Activated B cell treated with CpG ODN at 0.5 μM for 24 hours (primary cell): ENCODE measurements around the gene PACRG. TPM values are rescaled to one million over a fixed set of nuclear protein-coding genes. Genes with fewer than 3 reads are reported as not detected.

Source experiments
- ATAC-seq: fragments of 200-7000 bp; cut with Tn5 transposase; one replicate; pipeline ENCODE4 v1.10.0; 2021; ENCODE audit warnings: low read depth, mild to moderate bottlenecking, moderate library complexity
- CTCF ChIA-PET: fragments of 350-600 bp; sonication (Branson Sonifier 250); formaldehyde crosslinking; loops from one replicate; lab custom pipeline; 2021; ENCODE audit warnings: antibody characterized with exemption; lab: Charles Lee
- POLR2A ChIA-PET: fragments of 350-600 bp; sonication (Branson Sonifier 250); formaldehyde crosslinking; loops from one replicate; lab custom pipeline; 2021; ENCODE audit warnings: antibody characterized with exemption; lab: Charles Lee
- DNase-seq: peaks from one replicate; pipeline ENCODE4 v3.0.0; 2022
- H3K27ac Mint-ChIP-seq: one replicate; pipeline ENCODE4 v1.8.0; 2020; ENCODE audit warnings: mixed read lengths
- H3K27me3 Mint-ChIP-seq: one replicate; pipeline ENCODE4 v1.8.0; 2021; ENCODE audit warnings: mixed read lengths
- H3K36me3 Mint-ChIP-seq: one replicate; pipeline ENCODE4 v1.8.0; 2021; ENCODE audit warnings: low read depth, mixed read lengths
- H3K4me1 Mint-ChIP-seq: one replicate; pipeline ENCODE4 v1.8.0; 2021; ENCODE audit warnings: mixed read lengths
- H3K4me3 Mint-ChIP-seq: one replicate; pipeline ENCODE4 v1.8.0; 2020; ENCODE audit warnings: mild to moderate bottlenecking, mixed read lengths
- H3K9me3 Mint-ChIP-seq: one replicate; pipeline ENCODE4 v1.8.0; 2020; ENCODE audit warnings: mixed read lengths
- intact Hi-C: fragments of 100-400 bp; cut with micrococcal nuclease; formaldehyde crosslinking; loops from one replicate; pipeline ENCODE4 v1.15.1; 2024
- total RNA-seq: library from RNA; stranded (reverse); gene quantifications from 2 replicates; pipeline ENCODE4 v1.2.3, GENCODE V29; 2022
- TF ChIP-seq, protein P1 (sequence below): fragments of 200-600 bp; IDR thresholded peaks from one replicate; pipeline ENCODE4 v1.8.0; 2022; ENCODE audit warnings: antibody characterized with exemption, mild to moderate bottlenecking

Gene PACRG
- total RNA-seq, 1 donor from 2014 or later = not detected

DNA sequence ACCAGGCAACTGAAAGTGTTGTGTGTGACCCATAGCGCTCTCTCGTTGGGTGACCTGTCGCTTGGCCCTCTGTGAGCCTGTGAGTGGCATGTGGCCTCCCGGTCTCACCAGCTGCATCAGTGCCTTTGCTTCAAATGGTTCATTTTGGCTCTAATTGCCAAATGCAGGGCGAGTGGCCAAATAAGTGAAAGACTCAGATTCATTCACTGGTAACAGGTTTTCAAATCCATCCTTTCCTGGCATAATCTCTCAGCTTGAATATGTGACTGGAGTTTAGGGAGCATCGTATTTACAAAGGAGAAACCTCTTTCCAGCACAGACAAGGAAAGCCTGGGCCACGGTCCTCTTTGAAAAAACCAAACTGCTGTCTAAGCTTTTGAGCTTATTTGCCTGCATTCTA is 365.1 kb downstream of the PACRG start:
- intact Hi-C loops = no loop called here
- no peaks in the 10 kb centered on the region for H3K4me1 Mint-ChIP-seq
- no peaks in the 10 kb centered on the region for H3K36me3 Mint-ChIP-seq
- POLR2A ChIA-PET = no interaction called here
- ATAC-seq (no peak), DNase-seq (no peak)
- TF ChIP-seq, protein P1, sequence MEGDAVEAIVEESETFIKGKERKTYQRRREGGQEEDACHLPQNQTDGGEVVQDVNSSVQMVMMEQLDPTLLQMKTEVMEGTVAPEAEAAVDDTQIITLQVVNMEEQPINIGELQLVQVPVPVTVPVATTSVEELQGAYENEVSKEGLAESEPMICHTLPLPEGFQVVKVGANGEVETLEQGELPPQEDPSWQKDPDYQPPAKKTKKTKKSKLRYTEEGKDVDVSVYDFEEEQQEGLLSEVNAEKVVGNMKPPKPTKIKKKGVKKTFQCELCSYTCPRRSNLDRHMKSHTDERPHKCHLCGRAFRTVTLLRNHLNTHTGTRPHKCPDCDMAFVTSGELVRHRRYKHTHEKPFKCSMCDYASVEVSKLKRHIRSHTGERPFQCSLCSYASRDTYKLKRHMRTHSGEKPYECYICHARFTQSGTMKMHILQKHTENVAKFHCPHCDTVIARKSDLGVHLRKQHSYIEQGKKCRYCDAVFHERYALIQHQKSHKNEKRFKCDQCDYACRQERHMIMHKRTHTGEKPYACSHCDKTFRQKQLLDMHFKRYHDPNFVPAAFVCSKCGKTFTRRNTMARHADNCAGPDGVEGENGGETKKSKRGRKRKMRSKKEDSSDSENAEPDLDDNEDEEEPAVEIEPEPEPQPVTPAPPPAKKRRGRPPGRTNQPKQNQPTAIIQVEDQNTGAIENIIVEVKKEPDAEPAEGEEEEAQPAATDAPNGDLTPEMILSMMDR = no peak
- no peak overlapping the region for H3K4me3 Mint-ChIP-seq
- no peaks in the 10 kb centered on the region for H3K9me3 Mint-ChIP-seq
- no peaks in the 10 kb centered on the region for H3K27me3 Mint-ChIP-seq
- CTCF ChIA-PET = no interaction called here
- no peak overlapping the region for H3K27ac Mint-ChIP-seq

DNA sequence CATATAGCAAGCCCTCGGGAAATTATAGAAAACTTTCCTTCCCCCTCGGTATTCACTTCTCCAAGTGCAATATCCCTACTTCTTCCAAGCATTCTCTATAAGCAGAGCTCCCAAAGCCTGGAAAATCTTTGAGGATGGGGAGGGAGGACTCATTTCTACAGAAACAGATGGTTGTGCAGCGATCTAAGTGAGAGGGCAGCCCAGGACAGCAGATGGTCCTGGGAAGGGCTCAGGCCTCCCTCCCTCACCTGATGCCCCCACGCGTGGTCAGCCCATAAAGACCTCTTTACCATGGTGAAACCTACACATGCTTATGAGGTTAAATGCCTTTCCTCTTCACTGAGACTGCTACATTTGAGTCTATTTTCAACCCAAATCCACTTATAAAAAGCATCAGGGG is 367.1 kb downstream of the PACRG start:
- intact Hi-C loops = no loop called here
- Mint-ChIP-seq H3K9me3 (no peaks in the 10 kb centered on the region), H3K36me3 (no peaks in the 10 kb centered on the region), H3K27ac (no peak overlapping the region), H3K27me3 (no peaks in the 10 kb centered on the region), H3K4me3 (no peak overlapping the region), H3K4me1 (no peaks in the 10 kb centered on the region)
- ChIA-PET CTCF (no interaction called here), POLR2A (no interaction called here)
- TF ChIP-seq, protein P1 = no peak
- no peak for ATAC-seq
- no peak for DNase-seq

DNA sequence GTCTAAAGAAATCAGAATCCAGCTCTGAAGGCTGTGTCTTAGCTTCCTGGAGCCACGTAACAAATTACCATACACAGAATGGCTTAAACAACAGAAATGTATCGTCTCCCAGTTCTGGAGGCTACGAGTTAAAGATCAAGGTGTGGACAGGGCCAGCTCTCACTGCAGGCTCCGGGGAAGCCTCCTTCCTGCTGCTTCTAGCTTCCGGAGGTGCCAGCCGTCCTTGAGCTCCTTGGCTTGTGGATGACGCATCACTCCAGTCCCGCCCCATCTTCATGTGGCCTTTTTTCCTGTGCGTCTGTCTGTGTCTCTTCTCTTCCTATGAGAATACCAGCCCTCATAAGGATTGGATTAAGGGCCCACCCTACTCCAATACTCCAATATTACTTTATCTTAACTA is 367.6 kb downstream of the PACRG start:
- no peaks in the 10 kb centered on the region for H3K36me3 Mint-ChIP-seq
- TF ChIP-seq, protein P1 = no peak
- ATAC-seq (no peak), DNase-seq (no peak)
- CTCF ChIA-PET = no interaction called here
- H3K27me3 Mint-ChIP-seq = no peaks in the 10 kb centered on the region
- POLR2A ChIA-PET = no interaction called here
- intact Hi-C loops = no loop called here
- no peak overlapping the region for H3K27ac Mint-ChIP-seq
- H3K4me1 Mint-ChIP-seq = no peaks in the 10 kb centered on the region
- no peaks in the 10 kb centered on the region for H3K9me3 Mint-ChIP-seq
- no peak overlapping the region for H3K4me3 Mint-ChIP-seq

DNA sequence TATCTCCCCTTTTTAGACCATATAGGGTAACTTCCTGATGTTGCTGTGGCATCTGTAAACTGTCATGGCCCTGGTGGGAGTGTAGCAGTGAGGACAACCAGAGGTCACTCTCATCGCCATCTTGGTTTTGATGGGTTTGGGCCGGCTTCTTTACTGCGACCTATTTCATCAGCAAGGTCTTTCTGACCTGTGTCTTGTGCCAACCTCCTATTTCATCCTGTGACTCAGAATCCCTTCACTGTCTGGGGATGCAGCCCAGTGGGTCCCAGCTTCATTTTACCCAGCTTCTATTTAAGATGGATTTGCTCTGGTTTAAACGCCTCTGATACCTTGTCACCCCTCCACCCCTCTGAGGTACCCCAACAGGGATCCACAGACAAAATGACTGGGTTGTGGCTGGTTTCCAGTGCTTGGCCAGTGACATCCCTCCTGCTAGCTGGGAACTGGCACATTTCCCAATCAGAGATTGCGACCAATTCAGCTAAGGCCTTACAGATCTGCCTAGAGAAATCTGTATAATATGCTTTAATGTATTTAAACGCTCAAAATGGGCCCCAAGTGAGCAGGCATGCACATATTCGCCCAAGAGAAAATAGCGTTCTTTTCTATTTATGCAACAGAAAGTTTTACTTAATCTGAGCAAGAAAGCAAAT is 371.2 kb downstream of the PACRG start:
- DNase-seq (no peak), ATAC-seq (no peak)
- CTCF ChIA-PET = no interaction called here
- no peaks in the 10 kb centered on the region for H3K4me1 Mint-ChIP-seq
- no peaks in the 10 kb centered on the region for H3K36me3 Mint-ChIP-seq
- no peaks in the 10 kb centered on the region for H3K27me3 Mint-ChIP-seq
- H3K9me3 Mint-ChIP-seq = peaks cover 2% of the 10 kb centered on the region
- POLR2A ChIA-PET = no interaction called here
- intact Hi-C loops = no loop called here
- H3K27ac Mint-ChIP-seq = no peak overlapping the region
- TF ChIP-seq, protein P1 = no peak
- H3K4me3 Mint-ChIP-seq = no peak overlapping the region

DNA sequence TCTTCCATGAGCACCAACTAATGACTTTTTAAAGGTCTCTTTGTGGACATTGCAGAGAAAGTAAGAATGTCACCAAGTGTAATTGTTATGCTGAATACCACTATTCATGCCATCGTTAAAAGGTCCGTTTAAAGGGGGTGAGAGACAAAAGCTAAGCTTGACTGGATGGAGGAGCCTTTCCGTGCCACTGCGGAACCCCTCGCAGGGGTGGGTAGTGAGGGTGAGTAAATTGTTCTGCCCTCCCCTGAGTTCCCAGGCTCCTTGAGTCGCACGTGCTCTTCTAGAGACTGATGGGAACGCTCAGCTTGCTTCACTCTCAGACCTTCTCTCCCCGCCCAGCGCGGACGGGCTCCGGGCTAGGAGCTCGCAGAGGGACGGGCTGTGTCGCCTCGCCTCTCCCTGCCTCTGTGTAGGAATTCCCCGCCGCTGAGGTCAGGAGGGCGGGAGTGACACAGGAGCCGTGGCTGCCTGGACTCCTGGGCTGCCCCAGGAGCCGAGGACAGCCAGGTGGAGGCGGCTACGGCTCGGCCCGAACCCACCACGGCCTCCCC is 371.9 kb downstream of the PACRG start:
- intact Hi-C loops = no loop called here
- no peak for ATAC-seq
- DNase-seq = no peak
- Mint-ChIP-seq H3K27ac (no peak overlapping the region), H3K4me3 (no peak overlapping the region), H3K27me3 (no peaks in the 10 kb centered on the region), H3K9me3 (peaks cover 2% of the 10 kb centered on the region), H3K4me1 (no peaks in the 10 kb centered on the region), H3K36me3 (no peaks in the 10 kb centered on the region)
- TF ChIP-seq, protein P1 = no peak
- ChIA-PET CTCF (no interaction called here), POLR2A (no interaction called here)
